ENCODE data around the gene TTC31. TPM values are rescaled to one million over a fixed set of nuclear protein-coding genes. Genes with fewer than 3 reads are reported as not detected.
A peak's percentile ranks its signal among the peaks of the same experiment; 100 is the strongest.

The TTC31 gene
- total and polyA plus RNA-seq, 4 donors = 9.9 to 26.4 (median 15.8) TPM

- Histone ChIP-seq H3K36me3 (ENCODE audit: control insufficient read depth in 4 of 4, insufficient read depth in 3 of 4, low read depth in 1 of 4, low read length in 3 of 4) (peaks cover 4 to 11% (median 7%) of the 10 kb centered on the region in 4 donors), H3K4me3 (ENCODE audit: low read depth in 1 of 3, low read length in 3 of 3) (peak overlapping the region in 1 of 3 donors; percentile 50), H3K27ac (ENCODE audit: low read depth in 1 of 2, low read length in 2 of 2) (no peak overlapping the region), H3K9me3 (ENCODE audit: control insufficient read depth in 4 of 4, low read length in 3 of 4) (no peaks in the 10 kb centered on the region), H3K9ac (ENCODE audit: low read depth in 1 of 2, low read length in 2 of 2) (no peak overlapping the region), H3K4me1 (ENCODE audit: control insufficient read depth in 4 of 4, insufficient read depth in 4 of 4, low read length in 3 of 4) (peaks cover 25 to 78% (median 61%) of the 10 kb centered on the region in 4 donors), H3K27me3 (ENCODE audit: control insufficient read depth in 4 of 4, insufficient read depth in 4 of 4, low read length in 3 of 4) (no peaks in the 10 kb centered on the region)
- 51% methylated on average over 19 of the region's 19 CpGs for WGBS
- DNase-seq (ENCODE audit: low spot score) = no peak
- TF ChIP-seq EGR1 (IDR thresholded peaks at IDR 0.05; ENCODE audit: low read depth in 2 of 2) (no peak), HNF4A (conservative IDR thresholded peaks at IDR 0.05) (peak; percentile 19 to 37)
Measured at GRCh38 chr2:74496997-74497776, 14.3 kb downstream of the TTC31 start.

- Histone ChIP-seq H3K9me3 (ENCODE audit: control insufficient read depth in 4 of 4, low read length in 3 of 4) (no peaks in the 10 kb centered on the region), H3K36me3 (ENCODE audit: control insufficient read depth in 4 of 4, insufficient read depth in 3 of 4, low read depth in 1 of 4, low read length in 3 of 4) (peaks cover 3 to 8% (median 5%) of the 10 kb centered on the region in 4 donors), H3K9ac (ENCODE audit: low read depth in 1 of 2, low read length in 2 of 2) (no peak overlapping the region), H3K27ac (ENCODE audit: low read depth in 1 of 2, low read length in 2 of 2) (no peak overlapping the region), H3K4me1 (ENCODE audit: control insufficient read depth in 4 of 4, insufficient read depth in 4 of 4, low read length in 3 of 4) (peaks cover 18 to 74% (median 56%) of the 10 kb centered on the region in 4 donors), H3K4me3 (ENCODE audit: low read depth in 1 of 3, low read length in 3 of 3) (peak overlapping the region in 2 of 3 donors; percentile 50), H3K27me3 (ENCODE audit: control insufficient read depth in 4 of 4, insufficient read depth in 4 of 4, low read length in 3 of 4) (no peaks in the 10 kb centered on the region)
- no peak for TF ChIP-seq HNF4A (conservative IDR thresholded peaks at IDR 0.05)
- no peak for TF ChIP-seq RAD21 (IDR thresholded peaks at IDR 0.05)
- no peak for TF ChIP-seq EGR1 (IDR thresholded peaks at IDR 0.05; ENCODE audit: low read depth in 2 of 2)
- TF ChIP-seq FOXA1 (IDR thresholded peaks at IDR 0.05) = no peak
- no peak for TF ChIP-seq SP1 (IDR thresholded peaks at IDR 0.05)
- no peak for TF ChIP-seq JUND (IDR thresholded peaks at IDR 0.05)
- no peak for TF ChIP-seq NR2F2 (IDR thresholded peaks at IDR 0.05)
- TF ChIP-seq HNF4G (IDR thresholded peaks at IDR 0.05) = no peak
- TF ChIP-seq TAF1 (conservative IDR thresholded peaks at IDR 0.05) = no peak
- no peak for TF ChIP-seq ATF3 (IDR thresholded peaks at IDR 0.05)
- no peak for TF ChIP-seq REST (IDR thresholded peaks at IDR 0.05)
- TF ChIP-seq RXRA (IDR thresholded peaks at IDR 0.05) = no peak
- no peak for TF ChIP-seq GABPA (IDR thresholded peaks at IDR 0.05 in 1 of 2, conservative IDR thresholded peaks at IDR 0.05 in 1 of 2)
- no peak for TF ChIP-seq FOXA2 (IDR thresholded peaks at IDR 0.05)
- no peak for TF ChIP-seq MAX (IDR thresholded peaks at IDR 0.05)
- no peak for TF ChIP-seq CTCF (IDR thresholded peaks at IDR 0.05; ENCODE audit: low read depth, low read length, missing input control)
- no peak for TF ChIP-seq ZBTB33 (IDR thresholded peaks at IDR 0.05)
- no peak for TF ChIP-seq YY1 (IDR thresholded peaks at IDR 0.05)
- WGBS = 30% methylated on average over 61 of the region's 61 CpGs
- DNase-seq (ENCODE audit: low spot score) = no peak
Measured at GRCh38 chr2:74497777-74498499, 15.1 kb downstream of the TTC31 start.
